Prostate gland (tissue), 2 donors: Measurements from ENCODE around the gene PROM2. TPM values are rescaled to one million over a fixed set of nuclear protein-coding genes. Genes with fewer than 3 reads are reported as not detected.

Source experiments
- total RNA-seq, 2 donors: library from RNA; depleted of rRNA; stranded (reverse); fragments of >200 nt; gene quantifications; one replicate each; pipeline ENCODE4 v1.1.0, GENCODE V29; 2016

The PROM2 gene
- total RNA-seq, 2 donors from 2014 or later: 43.4 to 80.1 TPM

Other genes with a start within 250 kb of the PROM2 start
- gene MAL, start 248.7 kb upstream of the PROM2 start, total RNA-seq: 1 to 10 TPM; 3.1 to 8.0 TPM
- 10 to 100 TPM; 35.0 to 49.9 TPM for gene MRPS5, start 152.6 kb upstream of the PROM2 start, total RNA-seq
- gene ZNF514, start 114.6 kb upstream of the PROM2 start, total RNA-seq: 10 to 100 TPM; 19.1 TPM
- gene ZNF2, start 108.6 kb upstream of the PROM2 start, total RNA-seq: 1 to 10 TPM; 6.2 to 7.1 TPM
- 1 to 10 TPM; 4.6 to 4.8 TPM for gene ZNF892, start 66.9 kb upstream of the PROM2 start, total RNA-seq
- gene KCNIP3, start 22.9 kb downstream of the PROM2 start, total RNA-seq: 10 to 100 TPM in 1 of 2 donors, 1 to 10 TPM in 1; 5.1 to 63.8 TPM
- 10 to 100 TPM; 15.3 to 27.9 TPM for gene FAHD2A, start 128.3 kb downstream of the PROM2 start, total RNA-seq
- under 1 TPM in 1 of 2 donors, not detected in 1; 0.62 TPM for gene TRIM43B, start 210.3 kb downstream of the PROM2 start, total RNA-seq